GM19099 (cell line): ENCODE results near the gene RHBDD1.

ENCODE experiments used
- POLR2A ChIP-seq: IDR thresholded peaks from 3 replicates; pipeline ENCODE4 v1.6.1; 2011; ENCODE audit warnings: low read depth; ENCODE audit not compliant: insufficient read length; ENCODE audit errors: extremely low read depth

RHBDD1 gene, protein sequence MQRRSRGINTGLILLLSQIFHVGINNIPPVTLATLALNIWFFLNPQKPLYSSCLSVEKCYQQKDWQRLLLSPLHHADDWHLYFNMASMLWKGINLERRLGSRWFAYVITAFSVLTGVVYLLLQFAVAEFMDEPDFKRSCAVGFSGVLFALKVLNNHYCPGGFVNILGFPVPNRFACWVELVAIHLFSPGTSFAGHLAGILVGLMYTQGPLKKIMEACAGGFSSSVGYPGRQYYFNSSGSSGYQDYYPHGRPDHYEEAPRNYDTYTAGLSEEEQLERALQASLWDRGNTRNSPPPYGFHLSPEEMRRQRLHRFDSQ

DNA sequence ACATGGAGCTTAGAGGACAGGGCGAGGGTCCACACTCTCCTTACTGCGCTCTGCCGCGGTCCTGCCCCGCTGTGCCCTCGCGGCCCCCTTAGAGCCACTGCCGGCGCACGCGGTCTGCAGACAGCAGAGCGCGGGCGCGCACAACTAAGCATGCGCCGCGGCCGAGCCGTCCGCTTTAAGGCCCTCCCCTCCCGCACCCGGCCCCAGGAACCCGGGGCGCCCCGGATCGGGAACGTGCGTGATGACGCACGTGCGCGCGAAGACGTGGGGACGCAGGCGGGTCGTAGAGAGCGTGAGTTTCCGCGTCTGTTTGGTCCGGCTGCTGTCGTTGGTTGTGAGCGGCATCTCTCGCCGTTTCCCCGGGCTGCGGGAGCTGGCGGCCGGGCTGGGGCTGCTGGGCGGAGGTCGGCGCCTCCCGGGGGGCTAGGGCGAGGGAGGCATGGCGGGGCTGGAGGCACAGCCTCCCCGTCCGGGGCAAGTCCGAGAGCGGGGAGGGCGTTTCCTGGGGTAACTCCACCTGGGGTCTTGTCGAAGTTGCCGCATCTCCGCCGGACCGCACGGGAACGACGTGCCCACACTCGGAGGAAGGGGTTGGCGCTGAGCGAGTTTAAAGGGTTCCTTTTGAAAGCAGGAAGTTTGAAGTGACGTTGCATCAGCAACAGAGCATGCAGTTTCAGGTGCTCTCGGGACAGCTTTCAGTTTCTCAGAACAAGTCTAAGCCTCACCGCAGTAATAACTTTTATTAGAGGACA lies at the start of gene RHBDD1:
Gene RHBDD1 (plus strand): TSS at position 259 of the 752 bp plus-strand sequence. CDS start 28,640 bp downstream, outside the sequence.
- TF ChIP-seq POLR2A: peak; percentile 91

DNA sequence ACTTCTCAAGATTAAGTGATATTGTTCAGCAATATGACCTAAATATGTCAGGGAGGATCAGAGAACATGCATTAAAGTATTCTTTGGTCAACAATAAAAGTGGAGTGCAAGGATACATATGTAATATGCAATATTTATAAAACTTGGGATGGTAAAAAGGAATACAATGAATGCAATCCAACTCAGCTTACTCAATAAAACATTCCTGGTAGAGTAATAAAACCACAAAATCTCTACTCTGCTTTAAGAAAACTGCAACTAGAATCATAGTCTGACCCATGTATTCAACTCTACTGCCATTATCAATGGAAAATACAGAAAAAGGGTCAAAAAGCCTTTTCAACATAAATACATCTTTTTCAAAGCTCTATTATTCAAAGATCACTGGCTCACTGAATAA lies 47.8 kb upstream of the RHBDD1 start:
- TF ChIP-seq POLR2A: no peak

DNA sequence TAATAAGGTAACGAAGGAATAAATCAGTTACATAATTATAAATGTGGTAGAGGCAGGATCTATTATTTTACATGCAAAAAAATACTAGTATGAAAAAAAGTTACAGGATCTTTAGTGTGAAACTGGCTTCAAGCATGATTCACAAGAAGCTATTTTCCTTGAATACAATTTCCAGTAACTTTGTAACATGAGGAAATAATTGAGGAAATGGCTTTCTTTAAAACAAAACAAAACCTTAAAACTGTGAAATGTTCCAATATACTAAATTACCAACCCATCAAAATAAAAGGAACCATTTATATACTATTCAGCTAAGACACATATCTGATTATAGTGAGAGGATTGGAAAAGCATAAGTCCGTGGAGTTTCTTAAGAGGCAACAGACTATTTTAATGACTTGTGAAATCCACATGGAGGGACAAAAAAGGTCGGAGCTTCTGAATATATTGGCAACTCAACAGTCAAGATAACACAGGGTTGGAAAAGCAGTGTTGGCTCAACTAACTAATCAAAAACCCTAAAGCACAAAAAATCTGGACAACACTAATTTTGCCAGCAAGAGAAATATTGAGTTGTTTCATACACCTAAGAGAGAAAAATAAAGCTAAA lies 46.9 kb upstream of the RHBDD1 start:
- no peak for TF ChIP-seq POLR2A

DNA sequence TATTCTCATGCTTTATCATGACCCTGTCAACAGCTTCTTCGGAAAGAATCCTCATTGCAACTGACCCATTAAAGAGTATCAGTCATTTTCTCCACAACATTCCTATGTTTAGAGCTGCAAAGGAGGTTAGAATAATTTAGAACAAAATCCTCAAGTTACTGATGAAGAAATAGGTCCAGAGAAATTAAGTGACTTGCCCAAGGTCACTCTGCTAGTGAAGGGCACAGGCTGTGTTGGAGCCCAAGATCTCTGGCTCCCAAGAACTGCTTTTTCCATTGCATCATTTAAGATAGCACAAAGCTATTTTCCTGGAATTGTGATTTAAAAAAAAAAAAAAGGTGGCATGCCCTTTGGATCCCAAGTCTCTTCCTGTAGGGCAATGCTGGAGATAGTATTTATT lies 45.8 kb upstream of the RHBDD1 start:
- TF ChIP-seq POLR2A: no peak

DNA sequence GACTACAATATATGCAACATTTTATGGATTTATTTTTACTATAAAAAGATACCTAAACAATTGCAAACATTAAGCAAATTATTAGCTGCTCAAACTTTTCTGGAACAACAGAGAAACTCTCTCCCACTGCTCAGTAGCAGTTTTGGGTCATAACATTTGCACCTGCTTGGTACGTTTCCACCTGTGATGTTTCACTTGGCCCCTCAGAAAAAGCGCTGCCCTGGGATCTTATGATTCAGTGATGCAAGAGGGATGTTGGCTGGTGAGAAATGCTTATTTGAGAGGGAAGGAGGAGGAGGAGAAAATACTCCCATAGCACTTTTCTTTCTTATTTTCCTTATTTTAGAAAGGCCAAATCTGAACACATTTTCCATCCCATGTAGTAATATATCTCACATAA lies 45.4 kb upstream of the RHBDD1 start:
- TF ChIP-seq POLR2A: no peak

DNA sequence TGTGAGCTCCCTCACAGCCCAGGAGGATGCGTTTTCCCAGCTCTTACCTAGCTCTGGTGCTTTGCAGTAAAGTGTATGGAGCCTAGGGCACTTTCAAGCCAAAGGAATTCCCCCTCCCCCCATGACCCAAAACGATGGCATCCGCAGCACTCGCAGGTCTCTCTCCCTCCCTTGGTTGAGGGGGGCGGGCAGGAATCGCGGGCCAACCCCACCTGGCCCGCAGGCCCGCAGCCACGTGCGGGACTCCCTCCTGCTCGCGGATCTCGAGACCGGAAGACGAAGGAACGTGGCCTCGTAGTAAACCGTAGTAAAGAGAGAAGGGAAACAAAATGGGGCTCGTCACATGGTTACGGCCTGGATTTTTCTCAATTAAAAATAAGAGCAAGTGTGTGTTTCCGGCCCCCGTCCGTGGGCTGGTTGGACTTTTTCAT lies 44.8 kb upstream of the RHBDD1 start:
- no peak for TF ChIP-seq POLR2A

DNA sequence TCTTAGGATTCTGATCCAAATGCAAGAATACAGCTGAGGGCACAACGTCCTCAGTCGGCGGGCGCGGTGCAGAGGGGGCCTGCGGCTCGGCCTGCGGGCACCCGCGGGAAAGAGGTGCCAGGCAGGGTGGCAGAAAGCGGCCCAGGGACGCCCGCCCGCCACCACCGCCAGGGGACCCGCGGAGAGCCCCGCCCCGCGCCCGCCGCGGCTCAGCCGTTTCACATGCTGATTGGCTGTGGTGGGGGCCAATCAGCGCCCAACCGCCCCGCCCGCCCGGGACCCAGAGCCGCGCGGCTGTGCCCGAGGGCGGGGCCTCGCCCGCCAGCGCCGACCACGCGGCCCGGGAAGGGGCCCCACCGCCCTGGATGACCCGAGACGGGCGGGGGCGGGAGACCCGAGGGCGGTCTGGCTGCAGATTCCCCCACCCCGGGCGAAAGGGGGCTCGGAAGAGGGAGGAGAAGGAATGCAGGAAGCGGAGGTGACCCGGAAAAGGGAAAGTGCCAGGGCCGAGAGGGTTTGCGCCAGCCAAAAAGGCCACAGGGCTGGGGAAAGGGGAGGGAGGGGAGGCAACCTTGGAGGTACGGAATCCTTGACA lies 44.3 kb upstream of the RHBDD1 start:
- TF ChIP-seq POLR2A: peak; percentile 69

DNA sequence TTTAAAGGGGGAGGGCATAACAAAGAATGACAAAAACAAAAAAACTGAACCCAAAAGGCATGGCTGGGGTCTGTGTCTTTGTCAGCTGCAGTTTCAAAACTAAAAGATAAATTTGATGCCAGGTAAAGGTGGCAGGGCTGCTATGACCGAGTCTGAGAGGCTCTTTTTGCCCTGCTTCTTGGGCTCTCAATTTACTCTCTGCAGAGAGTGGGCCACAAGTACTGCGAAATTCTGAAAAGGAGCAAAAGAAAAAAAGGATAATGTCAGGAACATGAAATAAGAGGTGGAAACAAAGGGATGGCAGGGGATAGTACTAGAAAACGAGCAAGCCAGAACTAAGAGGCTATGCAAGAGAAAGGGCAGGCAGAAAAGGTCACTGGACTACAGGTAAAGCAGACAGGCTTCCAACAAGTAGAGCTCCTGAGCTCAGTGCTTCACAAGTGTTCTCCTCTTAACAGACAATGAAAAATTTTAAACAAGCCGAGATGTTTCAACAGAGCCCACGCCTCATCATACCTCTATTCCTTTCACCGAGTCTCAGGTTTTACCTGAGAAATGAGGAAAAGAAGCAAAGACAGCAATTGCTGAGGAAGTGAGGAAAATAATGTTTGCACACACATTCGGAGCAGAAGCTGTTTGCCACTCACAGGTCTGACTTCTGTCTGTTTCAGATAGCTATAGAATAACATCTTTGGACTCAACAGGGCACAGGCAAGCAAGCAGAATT lies 43.5 kb upstream of the RHBDD1 start:
- no peak for TF ChIP-seq POLR2A

DNA sequence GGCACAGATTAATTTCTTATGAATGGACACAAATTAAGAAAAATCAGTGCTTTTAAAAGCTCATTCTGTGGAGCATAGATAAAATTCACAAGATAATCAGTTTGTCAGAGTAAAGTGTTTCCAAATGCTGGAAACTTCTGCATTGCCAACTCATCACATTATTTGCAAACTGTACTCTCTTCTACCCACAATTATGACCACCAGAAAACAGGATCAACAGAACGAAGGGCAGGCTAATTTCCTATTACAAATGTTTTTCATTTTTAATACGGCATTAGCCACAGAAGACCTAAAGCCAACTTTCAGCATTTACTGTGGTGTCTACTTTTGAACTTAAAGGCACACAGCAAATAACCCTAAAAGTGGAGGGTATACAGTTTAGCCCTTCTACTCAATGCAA lies 42.2 kb upstream of the RHBDD1 start:
- TF ChIP-seq POLR2A: no peak

DNA sequence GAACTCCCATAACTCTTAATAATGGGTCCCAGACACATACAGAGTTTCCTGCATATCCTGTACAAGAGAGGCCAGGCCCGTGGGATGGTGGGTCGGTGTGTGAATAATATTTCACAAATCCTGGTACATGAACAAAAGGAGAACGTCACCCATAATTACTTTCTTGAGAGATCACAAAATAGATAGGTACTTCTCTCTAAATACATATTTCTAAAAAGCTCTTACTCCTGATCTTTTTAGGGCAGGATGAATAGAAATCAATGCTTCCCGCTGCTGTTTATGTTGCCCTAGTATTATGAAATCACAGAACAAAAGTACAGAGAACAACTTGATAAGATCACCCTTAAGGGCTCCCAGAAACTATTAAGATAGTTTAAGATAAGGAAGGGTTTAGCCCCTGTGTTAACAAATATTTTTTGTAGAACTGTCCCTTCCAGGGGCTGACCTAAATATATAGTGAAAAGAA lies 41.6 kb upstream of the RHBDD1 start:
- no peak for TF ChIP-seq POLR2A

DNA sequence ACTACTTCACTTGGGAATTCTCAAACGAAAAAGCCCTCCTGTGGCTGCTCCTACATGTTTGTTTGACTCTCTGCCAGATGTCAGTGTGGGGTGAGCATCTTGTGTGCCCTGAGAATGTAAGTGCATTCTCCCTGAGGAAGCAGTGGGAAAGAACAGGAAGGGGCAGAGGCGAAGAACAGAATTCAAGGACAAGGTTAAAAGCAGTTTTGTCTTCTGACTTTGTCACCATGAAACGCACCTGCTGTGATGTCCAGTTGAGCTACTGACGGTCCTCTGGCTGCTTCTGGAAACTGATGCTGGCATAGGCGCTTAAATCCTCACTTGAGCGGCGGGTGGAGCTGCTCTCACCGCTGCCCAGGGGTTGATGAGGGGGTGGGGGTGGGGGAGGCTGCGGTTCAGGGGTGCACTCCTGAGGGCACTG lies 41.1 kb upstream of the RHBDD1 start:
- TF ChIP-seq POLR2A: no peak

DNA sequence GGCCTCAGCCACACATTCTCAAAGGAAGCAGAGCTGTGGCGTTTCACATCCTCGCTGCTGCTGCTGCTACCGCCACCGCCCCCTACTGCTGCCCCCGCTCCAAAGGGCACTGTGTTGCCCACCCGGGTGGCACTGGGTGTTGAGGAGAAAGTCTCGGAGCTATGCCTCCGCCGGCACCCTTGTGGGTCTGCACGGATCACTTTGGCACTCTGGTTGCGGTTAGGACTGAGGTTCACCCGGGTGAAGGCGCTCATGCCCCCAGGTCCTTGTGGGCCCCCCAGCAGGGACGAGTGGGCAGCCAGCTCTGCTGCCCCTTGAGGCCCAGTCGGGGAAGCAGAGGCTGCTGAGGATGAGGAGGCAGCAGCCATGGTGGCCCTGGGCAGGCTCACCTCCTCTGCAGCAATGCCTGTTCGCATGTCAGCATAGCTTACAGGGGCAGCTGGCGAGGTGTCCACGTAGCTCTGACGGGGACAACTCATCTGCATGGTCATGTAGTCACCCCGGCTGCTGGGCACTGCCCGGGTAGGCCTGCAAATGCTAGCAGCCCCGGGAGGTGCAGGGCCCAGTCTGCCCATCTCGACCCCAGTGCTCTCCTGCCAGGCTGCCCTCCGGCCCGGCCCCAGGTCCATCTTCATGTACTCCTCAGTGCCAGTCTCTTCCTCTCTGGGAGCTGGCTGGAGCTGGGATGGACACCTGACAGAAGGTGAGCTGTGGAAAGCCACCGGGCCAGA lies 40.4 kb upstream of the RHBDD1 start:
- TF ChIP-seq POLR2A: no peak

DNA sequence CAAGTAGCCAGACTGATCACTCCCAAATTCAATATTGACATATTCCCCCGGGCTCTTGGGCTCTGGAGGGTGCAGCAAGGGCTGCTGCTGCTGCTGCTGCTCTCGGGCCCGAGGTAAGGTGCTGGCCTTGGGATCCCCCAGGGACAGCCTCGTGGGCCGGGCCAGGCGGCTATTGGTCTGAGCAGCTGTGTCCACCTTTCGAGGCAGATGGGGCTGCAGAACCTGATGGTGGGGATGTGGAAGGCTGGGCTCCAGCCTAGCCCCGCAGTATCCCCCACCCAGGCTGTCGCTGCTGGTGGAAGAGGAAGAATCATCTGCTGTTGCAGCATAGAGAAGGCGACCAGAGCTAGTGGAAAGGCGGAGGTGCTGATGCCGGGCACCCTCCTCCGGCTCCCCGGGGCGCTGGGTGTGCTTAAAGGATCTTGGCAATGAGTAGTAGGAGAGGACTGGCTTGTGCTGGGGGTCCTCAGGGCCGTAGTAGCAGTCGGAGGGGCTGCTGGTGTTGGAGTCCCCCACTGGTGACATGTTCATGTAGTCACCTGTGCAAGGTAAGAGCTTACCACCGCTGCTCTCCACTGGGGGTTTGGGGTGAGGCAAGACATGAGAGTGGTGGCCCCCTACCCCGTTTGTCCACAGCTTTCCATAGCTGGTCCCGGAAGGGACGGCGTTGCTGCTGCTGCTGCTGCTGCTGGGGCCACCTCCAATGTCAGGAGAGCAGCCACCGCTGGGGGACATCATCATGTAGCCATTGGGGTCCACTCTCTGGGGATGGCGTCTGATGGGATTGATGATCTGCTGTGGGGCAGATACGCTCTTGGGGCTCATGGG lies 39.6 kb upstream of the RHBDD1 start:
- TF ChIP-seq POLR2A: no peak
